CD4-positive, alpha-beta T cell treated with Interleukin-15 for 4 hours (primary cell): ENCODE data around the gene ITGA5.
"Not testable (repeated sequence)": the region's sequence is repeated elsewhere in the genome, so short reads cannot be mapped to it uniquely, and the experiment has no call there.

ENCODE experiments used
- DNase-seq: peaks from one replicate; pipeline ENCODE4 v3.0.0-alpha.2; 2020; ENCODE audit warnings: low spot score

Gene ITGA5

GRCh38 chr12:54371328-54372112, 47.5 kb downstream of the ITGA5 start:
- DNase-seq: no peak

- no peak for DNase-seq
These were observed 48.8 kb downstream of the ITGA5 start for GRCh38 chr12:54370171-54370730.

- DNase-seq: no peak
These were observed 49.4 kb downstream of the ITGA5 start for GRCh38 chr12:54369597-54370131.

- peak; percentile 89 for DNase-seq
These were observed 50.1 kb downstream of the ITGA5 start for GRCh38 chr12:54368709-54369596.

GRCh38 chr12:54368025-54368708, 50.9 kb downstream of the ITGA5 start:
- DNase-seq: no peak

- no peak for DNase-seq
These were observed 54.7 kb downstream of the ITGA5 start, which contains the start of gene GPR84 for GRCh38 chr12:54364413-54364812. Gene GPR84, minus strand, starts transcription at chr12:54364486. Its CDS starts 635 bp downstream, at chr12:54363851.

GRCh38 chr12:54363618-54364017, 55.4 kb downstream of the ITGA5 start:
- no peak for DNase-seq

- DNase-seq: no peak
These were observed 56.0 kb downstream of the ITGA5 start for GRCh38 chr12:54363047-54363446.

GRCh38 chr12:54360717-54361456, 58.2 kb downstream of the ITGA5 start:
- DNase-seq: peak; percentile 41

- DNase-seq: no peak
These were observed 59.2 kb downstream of the ITGA5 start for GRCh38 chr12:54359762-54360351.

- peak; percentile 97 for DNase-seq
These were observed 59.9 kb downstream of the ITGA5 start for GRCh38 chr12:54358945-54359761.

GRCh38 chr12:54358191-54358944, 60.7 kb downstream of the ITGA5 start:
- peak; percentile 45 for DNase-seq

GRCh38 chr12:54357506-54358190, 61.4 kb downstream of the ITGA5 start:
- DNase-seq: no peak

GRCh38 chr12:54356951-54357356, 62.1 kb downstream of the ITGA5 start:
- no peak for DNase-seq

- DNase-seq: no peak
These were observed 62.8 kb downstream of the ITGA5 start for GRCh38 chr12:54356228-54356627.

GRCh38 chr12:54355104-54355815, 63.8 kb downstream of the ITGA5 start:
- DNase-seq: no peak

- not testable (repeated sequence) for DNase-seq
These were observed 64.8 kb downstream of the ITGA5 start for GRCh38 chr12:54354271-54354670.
